Measurements from ENCODE around the gene PLP2. TPM values are rescaled to one million over a fixed set of nuclear protein-coding genes. Genes with fewer than 3 reads are reported as not detected.

The PLP2 gene
- polyA plus RNA-seq, 1 donor: 148 TPM

DNA sequence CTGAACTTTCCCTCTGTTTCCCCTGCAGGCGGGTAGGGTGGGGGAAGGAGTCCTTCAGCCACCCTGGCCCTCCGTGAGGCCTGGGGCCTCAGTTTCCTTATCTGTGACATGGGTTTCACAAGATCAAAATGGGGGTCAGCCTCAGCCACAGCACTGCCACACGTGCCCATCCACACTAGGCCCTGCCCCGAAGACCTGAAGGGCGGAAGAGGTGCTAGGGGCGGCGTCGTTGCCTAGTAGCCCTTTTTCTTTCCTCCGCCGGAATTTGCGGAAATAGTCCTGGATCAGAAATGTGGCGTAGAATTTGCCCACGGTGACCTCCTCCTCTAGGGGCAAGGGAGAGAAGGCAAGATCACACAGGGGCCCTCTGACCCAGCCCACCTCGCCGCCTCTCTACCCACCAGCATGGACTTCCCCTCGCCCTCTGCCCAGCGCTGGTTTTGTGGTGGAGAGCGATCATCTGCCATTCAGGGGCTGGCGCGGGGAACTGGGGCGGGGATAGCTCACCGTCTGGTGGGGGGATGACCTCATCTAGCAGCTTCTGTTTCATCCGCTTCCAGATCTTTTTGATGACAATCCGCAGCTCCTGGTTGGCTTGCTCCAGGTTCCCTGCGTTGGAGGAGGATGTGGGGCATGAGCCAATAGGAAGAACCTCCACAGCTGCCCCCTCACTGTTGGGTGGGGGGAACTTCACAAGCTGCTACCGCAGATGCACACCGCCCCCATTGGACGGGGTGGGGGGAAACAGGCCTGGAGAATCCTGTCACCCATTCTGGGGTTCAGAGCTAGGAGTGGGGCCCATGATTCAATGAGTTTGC is 37.9 kb downstream of the PLP2 start:
- no peak for DNase-seq

DNA sequence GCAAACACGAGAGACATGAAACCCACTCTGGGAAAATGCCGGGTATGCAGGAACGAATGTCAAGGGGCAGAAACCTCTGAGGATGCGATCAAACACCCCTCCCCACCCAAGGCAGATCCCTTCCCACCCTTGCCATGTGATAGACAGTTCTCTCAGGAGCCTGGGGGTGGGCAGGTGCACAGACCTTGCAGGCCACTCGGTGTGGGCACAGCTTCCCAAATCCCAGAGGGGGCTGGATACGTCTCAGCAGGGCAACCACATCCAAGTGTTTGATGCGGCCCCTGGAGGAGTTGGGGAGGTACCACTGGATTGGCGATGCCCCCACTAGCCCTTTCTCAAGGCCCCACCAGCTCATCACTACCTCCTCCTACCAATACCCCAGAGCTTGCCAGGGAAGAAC is 38.7 kb downstream of the PLP2 start:
- no peak for DNase-seq

DNA sequence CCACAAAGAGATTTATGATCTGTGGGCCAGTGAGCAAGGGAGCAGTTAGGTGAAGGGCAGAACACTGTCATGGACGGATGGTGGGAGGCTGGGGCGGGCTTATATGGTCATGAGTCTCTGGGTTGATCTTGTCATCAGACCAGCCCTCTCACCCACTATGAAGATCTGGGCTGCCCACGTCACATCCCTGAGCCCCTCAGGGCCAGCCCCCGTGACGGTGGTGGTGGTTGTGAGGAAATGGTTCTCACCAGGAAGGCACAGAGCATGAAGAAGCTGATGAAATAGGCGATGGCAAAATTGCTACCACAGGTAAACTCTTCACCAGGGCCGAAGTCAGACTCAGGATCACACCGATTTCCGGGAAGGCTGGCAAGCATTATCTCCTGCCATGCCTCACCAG is 39.4 kb downstream of the PLP2 start:
- DNase-seq: no peak

DNA sequence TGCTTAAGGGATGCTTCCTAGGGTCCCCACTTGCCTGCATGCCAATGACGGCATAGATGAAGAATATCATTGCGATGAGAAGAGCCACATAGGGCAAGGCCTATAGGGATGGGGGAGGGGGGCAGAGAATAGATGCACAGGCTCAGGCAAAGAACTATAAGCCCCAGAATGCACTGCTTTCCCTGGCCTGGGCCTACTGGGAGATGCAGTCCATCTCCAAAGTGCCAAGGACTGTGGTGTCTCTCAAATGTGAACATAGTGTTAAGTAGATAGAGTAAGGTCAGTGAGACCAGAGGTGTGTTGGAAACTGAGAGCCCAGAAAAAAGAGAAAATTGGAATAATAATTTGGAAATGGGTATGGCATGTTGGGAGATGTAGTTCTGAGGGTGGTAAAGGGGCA is 40.5 kb downstream of the PLP2 start:
- no peak for DNase-seq

DNA sequence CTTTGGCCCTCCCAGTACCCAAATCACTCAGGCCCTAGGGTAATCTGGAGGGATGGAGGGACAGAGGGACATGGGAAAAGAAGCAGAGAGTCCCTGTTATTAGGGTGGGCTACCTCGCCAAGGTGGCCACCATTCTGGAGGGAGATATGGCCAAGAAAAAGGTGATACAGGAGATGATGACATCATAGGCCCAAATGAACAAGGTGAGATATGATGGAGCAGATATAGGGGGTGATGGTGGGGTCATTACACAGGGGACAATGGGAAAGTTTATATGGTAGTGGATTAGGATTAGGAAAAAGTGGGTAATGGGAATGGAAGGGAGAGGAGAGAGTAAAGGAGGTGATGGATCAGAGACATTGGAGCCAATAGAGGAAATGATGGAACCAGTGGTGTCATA is 41.2 kb downstream of the PLP2 start:
- no peak for DNase-seq

DNA sequence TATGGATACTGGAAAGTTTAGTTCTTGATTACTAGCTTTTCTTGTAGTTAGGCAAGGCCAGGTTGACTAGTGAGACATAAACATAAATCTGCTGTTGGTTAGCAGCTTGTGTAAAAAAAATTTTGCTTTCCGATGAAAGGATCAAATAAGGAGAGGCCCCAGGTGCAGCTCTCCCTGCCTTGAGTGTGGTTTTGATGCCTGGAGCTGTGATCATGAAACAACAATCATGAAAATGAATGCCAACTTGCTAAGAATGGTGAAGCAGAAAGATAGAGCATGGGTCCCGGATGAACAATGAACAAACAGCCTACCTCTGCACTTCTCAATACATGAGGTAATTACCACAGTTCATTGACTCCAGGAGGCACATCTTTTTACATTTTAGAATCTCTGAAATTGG is 42.7 kb downstream of the PLP2 start:
- DNase-seq: no peak

DNA sequence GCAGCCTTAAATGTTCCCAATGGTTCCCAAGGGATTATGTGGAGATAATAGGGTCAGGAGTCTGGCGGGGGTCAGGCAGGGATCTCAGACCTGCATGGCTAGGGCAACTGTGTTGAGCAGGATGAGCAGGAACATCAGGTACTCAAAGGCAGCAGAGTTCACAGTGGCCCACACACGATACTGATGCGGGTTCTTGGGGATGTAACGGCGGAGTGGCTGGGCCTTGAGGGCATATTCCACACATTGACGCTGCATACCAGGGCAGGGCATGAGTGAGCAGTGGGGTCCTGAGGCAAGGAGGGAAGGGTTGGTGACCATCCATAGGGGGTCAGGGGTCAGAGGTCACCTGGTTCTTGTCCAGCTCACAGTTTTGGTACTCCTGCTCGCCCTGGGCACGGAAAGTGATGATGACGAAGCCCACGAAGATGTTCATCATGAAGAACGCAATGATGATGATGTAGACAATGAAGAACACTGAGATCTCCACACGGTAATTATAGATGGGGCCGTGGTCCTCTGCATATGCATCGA is 43.4 kb downstream of the PLP2 start:
- no peak for DNase-seq

DNA sequence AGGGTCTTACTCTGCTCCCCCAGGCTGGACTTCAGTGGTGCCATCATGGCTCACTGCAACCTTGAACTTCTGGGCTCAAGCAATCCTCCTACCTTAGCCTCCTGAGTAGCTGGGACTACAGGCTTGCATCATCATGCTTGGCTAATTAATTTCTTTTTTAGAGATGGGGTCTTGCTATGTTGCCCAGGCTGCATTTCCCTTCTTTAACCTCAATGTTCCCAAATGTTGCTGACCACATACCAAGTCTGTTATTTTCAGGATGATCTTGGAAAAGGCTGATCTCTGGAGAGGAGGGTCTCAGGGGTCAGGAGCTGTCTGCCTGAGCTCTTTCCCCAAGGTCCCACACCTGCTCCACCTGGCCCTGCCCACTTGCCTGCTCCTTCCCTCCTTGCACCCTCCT is 48.4 kb downstream of the PLP2 start:
- no peak for DNase-seq

DNA sequence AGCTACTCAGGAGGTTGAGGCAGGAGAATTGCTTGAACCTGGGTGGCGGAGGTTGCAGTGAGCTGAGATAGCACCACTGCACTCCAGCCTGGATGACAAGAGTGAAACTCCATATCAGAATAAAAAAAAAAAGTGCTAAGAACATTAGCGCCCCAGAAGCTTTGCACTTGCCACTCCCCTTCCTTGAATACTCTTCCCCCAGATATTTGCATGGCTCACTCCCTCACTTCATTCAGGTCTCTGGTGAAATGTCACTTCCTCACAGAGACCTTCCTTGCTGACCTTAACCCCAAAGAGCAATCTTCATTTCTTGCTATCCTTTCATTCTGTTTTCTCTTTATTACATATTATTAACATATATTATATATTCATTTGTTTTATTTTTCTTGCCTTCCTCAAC is 50.2 kb downstream of the PLP2 start:
- no peak for DNase-seq

Other genes starting within 250 kb of the PLP2 start
- 41.6 TPM for gene OTUD5, start 214.3 kb upstream of the PLP2 start, polyA plus RNA-seq (ENCODE audit: insufficient read length)
- 1.4 TPM for gene KCND1, start 200.1 kb upstream of the PLP2 start, polyA plus RNA-seq (ENCODE audit: insufficient read length)
- 22.0 TPM for gene GRIPAP1, start 169.6 kb upstream of the PLP2 start, polyA plus RNA-seq (ENCODE audit: insufficient read length)
- gene TFE3, start 128.5 kb upstream of the PLP2 start, polyA plus RNA-seq (ENCODE audit: insufficient read length): 22.2 TPM
- 4.6 TPM for gene CCDC120, start 112.9 kb upstream of the PLP2 start, polyA plus RNA-seq (ENCODE audit: insufficient read length)
- 20.3 TPM for gene PRAF2, start 97.9 kb upstream of the PLP2 start, polyA plus RNA-seq (ENCODE audit: insufficient read length)
- 34.5 TPM for gene WDR45, start 92.0 kb upstream of the PLP2 start, polyA plus RNA-seq (ENCODE audit: insufficient read length)
- gene GPKOW, start 48.2 kb upstream of the PLP2 start, polyA plus RNA-seq (ENCODE audit: insufficient read length): 18.4 TPM
- 2.7 TPM for gene MAGIX, start 9.1 kb upstream of the PLP2 start, polyA plus RNA-seq (ENCODE audit: insufficient read length)
- gene PRICKLE3, start 14.5 kb downstream of the PLP2 start, polyA plus RNA-seq (ENCODE audit: insufficient read length): 4.3 TPM
- 1.0 TPM for gene SYP, start 28.3 kb downstream of the PLP2 start, polyA plus RNA-seq (ENCODE audit: insufficient read length)
- gene CACNA1F, start 61.4 kb downstream of the PLP2 start, polyA plus RNA-seq (ENCODE audit: insufficient read length): not detected
- gene CCDC22, start 63.6 kb downstream of the PLP2 start, polyA plus RNA-seq (ENCODE audit: insufficient read length): 13.9 TPM
- 0.66 TPM for gene FOXP3, start 92.8 kb downstream of the PLP2 start, polyA plus RNA-seq (ENCODE audit: insufficient read length)
- gene PPP1R3F, start 97.9 kb downstream of the PLP2 start, polyA plus RNA-seq (ENCODE audit: insufficient read length): 10.2 TPM
- gene GAGE10, start 131.7 kb downstream of the PLP2 start, polyA plus RNA-seq (ENCODE audit: insufficient read length): not detected
- gene GAGE12J, start 150.1 kb downstream of the PLP2 start, polyA plus RNA-seq (ENCODE audit: insufficient read length): not detected
- not detected for gene GAGE13, start 159.7 kb downstream of the PLP2 start, polyA plus RNA-seq (ENCODE audit: insufficient read length)